Stimulated activated CD4-positive, alpha-beta T cell treated with anti-CD3 and anti-CD28 coated beads, TNF-alpha, amount 100 ng/mL, for 48 hours (primary cell): ENCODE results near the gene IGSF11.

Experiments
- DNase-seq, 3 donors: peaks; one replicate each; pipeline ENCODE4 v3.0.0-alpha.2; 2020; ENCODE audit warnings: low read depth in 3 of 3

IGSF11 gene

DNA sequence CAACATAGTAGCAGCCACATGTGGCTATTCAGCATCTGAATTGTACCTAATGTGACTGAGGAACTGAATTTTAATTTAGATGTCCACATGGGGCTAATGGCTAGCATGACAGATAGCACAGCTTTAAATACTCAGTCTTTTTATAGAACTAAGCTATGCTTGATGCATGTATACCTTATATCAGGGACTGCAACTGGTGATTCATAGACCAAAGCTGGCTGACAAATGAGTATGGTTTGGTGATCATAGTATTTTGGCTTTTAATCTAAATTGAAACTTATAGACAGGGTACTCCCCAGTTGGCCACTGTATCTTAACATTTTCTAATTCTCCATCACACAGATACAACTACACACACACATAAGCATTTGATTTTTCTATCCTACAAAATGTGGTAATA, 83.6 kb downstream of the IGSF11 start:
- DNase-seq = no peak

DNA sequence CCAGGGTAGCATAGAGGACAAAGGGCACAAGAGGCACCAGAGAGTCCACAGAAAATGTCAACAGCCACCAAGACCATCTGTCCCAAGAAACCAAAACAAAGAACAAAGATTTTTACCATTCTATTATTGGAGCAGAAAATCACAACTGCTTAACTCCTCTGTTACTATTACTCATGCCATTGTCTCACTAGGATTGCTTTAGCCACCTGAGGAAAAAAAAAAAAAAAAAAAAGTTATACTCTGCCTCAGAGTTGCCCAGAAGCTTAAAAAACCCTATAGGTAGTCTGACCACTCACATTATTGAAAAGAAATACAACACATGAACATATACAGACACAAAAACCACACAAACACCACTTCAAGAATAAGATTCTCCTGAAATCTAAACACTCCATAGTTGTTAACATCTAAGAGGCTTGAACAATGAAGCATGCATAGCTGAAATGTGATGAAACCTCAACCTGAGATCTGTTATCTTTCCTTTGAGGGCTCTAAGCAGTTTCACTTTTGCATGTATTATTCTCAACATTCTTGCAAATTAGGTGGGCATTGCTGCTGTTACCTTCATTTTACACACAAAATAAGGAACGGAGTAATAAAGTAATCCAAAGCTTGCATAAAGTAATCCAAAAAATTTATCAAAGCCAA, 85.4 kb downstream of the IGSF11 start:
- DNase-seq = no peak

DNA sequence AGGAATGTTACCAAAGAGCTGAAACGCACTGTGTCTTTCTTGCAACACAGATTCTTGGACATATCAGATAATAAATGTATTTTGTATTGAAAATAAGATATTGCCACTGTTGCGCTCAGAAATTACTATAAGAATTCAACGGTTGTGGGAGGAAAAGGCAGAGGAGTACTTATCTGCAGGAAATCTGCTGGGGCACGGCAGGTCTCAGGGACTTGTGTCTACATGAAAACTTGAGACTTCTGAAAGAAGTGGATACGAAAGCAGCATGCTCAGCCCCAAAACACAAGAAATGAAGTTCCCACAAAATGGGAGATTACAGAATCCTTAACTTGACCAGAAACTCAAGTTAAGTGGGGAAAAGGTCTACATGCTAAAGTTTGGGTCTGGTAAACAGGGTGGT, 86.5 kb downstream of the IGSF11 start:
- no peak for DNase-seq

GRCh38 chr3:118946449-118946848, 88.2 kb downstream of the IGSF11 start:
- DNase-seq = no peak

- DNase-seq = no peak
Measured at GRCh38 chr3:118945834-118946233, 88.8 kb downstream of the IGSF11 start.

- no peak for DNase-seq
Measured at GRCh38 chr3:118943597-118943996, 91.0 kb downstream of the IGSF11 start.

DNA sequence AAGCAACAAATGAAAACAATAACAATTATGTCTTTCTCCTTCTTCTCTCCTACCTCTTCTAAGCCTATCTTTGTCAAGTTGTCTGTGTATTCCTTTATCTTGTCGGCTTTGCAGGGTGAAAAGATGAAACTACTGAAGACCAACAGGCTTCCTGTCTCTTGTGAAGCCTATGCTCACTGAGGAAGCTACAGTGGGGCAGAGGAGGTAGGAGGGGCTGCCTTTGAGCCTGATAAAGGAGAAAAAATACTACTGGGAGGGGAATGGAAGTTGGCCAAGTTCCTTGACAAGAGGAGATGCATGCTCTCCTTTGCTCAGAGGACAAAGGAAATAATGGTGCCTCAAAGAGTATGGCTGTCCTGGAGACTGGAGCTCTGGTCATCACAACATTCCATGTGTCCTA, 92.0 kb downstream of the IGSF11 start:
- no peak for DNase-seq

GRCh38 chr3:118942195-118942594, 92.5 kb downstream of the IGSF11 start:
- DNase-seq = no peak

GRCh38 chr3:118941236-118941635, 93.4 kb downstream of the IGSF11 start:
- DNase-seq = no peak

DNA sequence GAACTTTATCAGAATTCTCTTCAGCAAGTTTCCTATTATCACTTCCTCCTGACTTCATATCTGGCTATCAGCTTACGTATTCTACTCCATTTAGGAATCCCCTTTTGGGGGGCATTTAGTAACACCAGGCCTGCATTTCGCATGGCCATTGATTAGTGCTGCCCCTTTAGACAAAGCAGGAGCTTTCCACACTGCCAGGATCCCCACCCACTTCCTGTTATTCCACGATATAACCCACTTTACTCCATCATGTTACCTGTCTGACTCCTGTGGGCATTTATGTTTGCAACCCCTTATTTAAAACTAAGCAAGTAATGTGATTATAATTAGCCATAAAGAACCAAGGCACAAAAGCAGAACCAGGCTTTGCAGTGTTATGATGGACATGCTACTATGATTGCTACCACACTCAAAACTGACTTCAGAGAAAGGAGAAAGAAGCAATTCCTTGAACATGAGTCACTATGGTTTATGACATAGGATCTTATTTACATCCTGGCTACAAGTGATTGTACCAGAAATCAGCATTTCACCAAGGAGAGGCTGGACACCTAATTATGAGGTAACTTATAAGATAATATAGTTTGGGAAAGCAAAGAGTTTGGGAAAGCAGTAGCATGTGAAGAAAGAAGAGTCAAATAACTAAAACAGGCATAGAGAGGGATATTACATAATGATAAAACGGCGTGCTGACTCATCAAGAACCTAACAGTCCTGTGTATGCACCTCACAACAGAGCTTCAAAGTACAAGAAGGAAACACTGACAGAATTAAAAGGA, 96.3 kb downstream of the IGSF11 start:
- DNase-seq = no peak

DNA sequence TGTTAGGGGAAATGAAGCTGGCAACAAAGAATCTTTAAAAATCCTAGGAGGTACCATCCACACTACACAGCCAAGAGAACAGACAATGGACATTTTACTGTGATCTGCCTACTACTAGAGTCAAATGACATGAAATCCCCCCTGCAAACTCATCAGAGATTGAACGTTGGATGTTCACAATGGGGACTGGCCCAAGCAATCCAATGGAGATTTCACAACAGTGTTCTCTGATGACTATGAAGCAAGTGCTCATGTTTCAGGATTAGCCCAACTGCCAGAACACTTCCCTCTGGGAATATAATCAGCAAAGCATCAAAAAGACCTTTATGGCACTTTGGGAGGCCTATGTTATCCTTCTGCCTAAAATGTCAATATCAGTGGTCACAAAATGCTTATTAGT, 97.8 kb downstream of the IGSF11 start:
- DNase-seq = no peak

DNA sequence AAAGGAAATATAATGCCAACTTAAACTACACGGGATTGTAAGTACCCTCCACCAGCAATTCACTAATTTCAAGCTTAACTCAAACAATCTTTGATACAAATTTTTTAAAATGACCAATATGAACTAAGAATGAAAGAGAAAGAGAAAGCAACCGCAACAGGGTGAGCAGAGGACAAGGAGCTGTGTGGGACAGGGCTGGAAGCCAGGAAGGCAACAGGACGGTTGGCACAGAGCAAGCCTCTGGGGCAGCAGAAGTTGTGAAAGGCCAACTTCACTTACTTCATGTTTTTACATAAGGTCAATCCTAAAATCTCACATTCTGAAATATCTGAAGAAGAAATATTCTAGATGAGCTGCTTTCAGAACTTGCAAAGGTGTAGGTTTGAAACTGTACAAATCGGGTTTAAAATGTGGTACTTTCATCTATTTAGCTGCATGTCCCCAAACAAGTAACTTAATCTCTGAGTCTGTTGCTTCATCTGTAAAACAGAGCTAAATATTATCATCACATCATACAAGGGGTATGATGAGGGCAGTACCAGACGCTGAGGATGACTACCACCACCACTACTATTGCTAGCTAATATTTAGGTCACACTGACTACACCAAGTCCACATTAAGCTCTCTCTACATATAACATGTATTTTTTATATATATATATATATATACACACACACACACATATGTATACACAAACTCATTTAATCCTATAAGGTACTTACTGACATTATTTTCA, 101.7 kb downstream of the IGSF11 start:
- DNase-seq = no peak

- no peak for DNase-seq
Measured at GRCh38 chr3:118931996-118932395, 102.7 kb downstream of the IGSF11 start.

DNA sequence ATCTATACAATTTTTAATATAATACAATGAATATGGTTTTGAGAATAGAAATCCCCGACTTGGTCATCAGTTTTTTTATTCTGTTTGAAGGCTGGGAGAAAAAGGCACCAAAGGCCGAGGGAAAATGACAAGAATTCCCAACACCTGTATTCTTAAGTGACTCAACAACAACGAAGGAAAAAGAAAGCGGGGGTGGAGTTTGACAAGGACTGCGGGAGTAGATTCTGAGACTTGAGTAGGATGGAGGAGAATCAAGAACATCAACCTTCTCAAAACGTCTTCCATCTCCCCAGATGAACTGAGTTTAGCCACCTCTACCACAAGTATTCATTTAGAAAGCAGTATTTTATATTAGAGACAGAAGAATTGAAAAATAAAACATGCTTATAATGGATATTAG, 107.2 kb downstream of the IGSF11 start:
- DNase-seq = no peak

DNA sequence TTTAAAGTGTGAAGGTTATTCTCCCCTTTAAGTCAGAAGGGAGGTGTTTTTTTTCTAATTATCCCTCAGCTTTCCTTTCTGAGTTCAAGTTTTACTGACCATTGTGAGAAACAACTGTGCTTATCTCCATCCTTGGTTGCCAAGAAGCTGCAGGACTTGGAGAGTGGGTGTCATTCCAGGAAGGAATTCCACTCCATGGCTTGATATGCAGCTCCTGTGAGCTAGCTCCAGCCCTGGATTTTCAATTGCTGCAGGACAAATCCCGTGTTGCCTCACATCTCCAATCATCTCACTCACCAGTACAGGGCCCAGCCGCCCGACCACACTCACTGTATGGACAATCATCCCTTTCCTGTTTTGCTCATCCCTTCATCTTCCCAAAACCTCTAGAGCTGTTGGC, 122.5 kb downstream of the IGSF11 start:
- DNase-seq = no peak

DNA sequence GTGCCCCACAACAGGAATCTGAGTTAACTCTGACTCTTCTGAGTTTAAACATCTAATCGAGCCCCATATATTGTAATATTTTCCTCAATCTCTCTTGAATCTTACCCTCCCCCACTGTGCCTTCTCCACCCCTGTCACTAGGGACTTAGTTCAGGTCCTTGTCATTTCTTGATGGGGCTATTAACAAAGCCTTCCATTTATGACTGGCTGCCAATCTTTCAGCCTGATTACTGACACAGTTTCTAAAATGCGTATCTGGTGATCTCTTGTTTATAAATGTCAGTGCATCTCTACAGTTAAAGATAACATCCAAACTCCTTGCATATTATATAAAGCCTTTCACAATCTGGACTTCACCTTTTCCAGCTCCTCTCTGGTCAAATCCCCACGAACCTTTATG, 124.3 kb downstream of the IGSF11 start:
- no peak for DNase-seq

- DNase-seq = no peak
Measured at GRCh38 chr3:118909763-118910162, 124.9 kb downstream of the IGSF11 start.

- DNase-seq = no peak
Measured at GRCh38 chr3:118907909-118908308, 126.7 kb downstream of the IGSF11 start.

DNA sequence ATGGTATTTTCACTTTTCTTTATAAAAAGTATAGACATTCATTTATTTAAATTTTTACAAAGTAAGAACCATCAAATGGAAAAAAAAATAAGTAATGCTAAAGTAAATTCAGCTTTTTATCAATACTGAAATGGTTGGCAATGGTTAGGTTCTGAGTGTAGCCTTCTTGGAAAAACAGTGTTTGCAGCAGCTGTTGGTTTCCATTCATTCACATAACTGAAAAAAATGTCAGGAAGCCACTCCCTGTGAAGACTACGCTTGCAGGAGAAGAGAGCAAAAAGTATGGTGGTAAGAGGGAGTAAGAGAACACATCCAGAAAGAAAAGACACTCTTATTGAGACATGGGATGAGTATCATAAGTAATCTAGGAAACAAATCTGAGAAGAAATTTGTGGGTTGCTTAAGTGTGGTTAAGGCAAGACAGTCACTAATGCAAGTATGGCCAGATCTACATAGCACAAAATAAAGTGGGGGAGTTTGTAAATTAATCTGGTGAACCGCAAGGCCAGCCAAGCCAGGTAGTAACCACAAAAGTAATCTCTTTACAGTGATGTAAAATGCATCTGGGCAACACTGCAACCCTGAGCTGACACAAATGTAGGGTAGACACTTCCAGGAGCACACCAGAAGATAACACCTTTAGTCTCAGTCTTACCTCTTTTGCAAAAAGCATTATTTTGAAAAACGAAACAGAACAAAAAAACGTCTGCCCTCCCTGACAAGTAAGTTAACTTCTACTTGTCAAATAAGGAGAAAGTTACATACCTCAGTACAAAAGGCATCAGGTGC, 133.7 kb downstream of the IGSF11 start:
- DNase-seq = no peak

GRCh38 chr3:118890206-118890605, 144.4 kb downstream of the IGSF11 start:
- DNase-seq = no peak

DNA sequence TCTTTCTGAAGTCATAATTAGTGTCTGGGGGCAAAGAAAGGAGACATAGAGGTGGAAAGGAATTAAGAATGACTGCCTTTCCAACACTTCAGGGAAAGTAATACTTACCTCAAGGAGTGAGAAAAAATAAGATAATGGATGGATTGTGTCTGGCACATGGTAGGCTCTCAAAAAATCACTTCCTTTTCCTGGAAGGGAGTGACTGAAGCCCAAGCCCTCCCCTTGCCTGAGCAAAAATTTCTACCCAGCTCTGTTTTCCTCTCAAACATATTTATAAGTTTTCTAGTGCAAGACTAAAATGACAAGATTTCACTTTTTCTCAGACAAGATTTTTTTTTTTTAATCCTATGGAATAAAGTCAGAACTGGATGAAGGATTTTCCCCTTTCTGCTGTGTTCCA, 145.0 kb downstream of the IGSF11 start:
- DNase-seq = no peak

- no peak for DNase-seq
Measured at GRCh38 chr3:118886708-118887107, 147.9 kb downstream of the IGSF11 start.
